ENCODE data around the gene EARS2. TPM values are rescaled to one million over a fixed set of nuclear protein-coding genes. Genes with fewer than 3 reads are reported as not detected.

EARS2 gene
- polyA plus RNA-seq, 3 donors, result 28.4 to 35.4 (median 33.4) TPM

DNA sequence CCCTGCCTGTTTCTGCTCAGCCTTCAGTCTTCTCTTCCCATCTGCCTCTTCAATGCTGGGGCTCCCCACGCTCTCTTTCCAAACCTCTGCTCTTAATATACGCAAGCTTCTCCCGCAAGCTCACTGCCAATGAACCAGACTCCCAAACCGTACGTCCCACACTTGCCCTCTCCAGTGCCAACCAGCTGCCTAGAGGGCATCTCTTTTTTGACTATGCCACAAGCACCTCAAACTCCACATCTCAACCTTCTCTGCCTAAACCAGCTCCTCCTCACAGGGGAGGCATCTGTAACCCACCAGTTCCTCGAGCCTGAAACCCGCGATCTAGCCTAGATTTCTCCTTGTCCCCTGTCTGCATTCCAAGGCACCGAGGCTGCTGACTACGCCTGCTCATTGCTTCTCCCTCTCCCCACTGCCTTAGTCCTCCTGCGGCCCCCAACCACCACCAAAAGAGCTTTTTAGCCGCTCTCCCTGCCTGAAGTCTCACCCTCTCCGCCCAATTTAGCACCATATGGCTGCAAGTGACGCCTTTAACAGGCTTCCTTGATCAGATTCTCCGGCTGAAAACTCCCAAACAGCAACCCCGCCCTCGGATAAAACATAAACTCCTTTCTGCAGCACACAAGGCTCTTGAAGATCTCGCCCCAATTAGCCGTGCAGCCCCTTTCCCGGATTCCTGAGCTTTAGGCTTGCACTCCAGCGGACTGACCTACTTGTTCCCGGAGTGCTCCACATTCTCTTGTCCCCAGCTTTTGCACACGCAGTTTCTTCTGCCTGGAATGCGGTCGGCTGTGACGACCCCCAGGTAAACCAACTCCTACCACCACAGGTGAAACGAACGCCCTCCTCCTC is 48.3 kb downstream of the EARS2 start:
- DNase-seq, result no peak

DNA sequence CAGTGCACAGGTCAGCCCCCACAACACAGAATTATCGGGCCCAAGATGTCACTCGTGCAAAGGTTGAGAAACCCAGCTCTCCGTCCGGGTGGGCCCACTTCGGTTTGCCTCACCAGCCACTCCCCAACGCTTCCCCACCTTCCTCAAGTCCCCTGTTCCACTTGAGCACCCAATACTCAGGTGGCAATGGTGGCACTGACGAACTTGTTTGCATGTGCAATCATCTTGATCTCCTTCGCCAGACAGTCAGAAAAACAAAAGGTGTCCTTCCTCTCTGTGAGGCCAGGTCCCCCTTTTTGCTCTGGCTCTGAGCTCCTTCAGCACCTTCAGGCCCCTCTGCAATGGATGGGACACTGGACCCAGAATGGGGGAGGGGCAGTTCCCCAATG is 50.5 kb downstream of the EARS2 start:
- DNase-seq, result no peak

- no peak for DNase-seq
These were observed 51.2 kb downstream of the EARS2 start for GRCh38 chr16:23505671-23506605.

- no peak for DNase-seq
These were observed 51.9 kb downstream of the EARS2 start for GRCh38 chr16:23505180-23505665.

DNA sequence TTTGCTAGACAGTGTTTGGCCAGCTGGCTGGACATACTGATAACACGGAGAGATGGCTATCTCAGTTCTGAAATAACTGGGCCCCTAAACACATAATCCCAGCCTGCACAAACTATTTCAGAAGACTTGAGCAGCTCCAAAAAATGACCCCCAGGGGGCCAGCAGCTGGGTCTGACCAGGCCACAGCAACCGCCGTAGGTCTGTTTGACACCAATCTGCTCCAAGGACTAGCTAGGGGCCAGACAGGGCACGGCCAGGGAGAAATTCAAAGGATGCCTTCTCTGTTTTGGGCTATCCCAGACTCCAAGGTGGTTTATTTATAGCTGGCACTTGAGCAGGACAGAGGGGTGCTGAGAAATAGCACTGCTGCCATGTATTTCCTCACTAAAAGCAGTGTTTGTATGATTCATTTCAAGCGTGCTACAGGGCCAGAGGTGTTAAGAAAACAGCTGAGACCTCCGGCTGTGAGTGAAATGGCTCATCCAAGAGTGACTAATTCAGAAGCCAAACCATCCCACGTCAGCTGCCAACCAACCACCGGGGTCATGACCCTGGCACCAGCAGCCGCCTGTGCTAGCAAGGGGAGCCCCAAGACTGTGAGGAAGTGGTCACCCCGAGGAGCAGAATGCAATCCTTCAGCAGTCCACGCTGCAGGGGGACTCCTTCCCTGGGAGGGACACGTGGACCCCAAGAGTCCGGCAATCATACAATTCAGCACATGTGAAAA is 52.5 kb downstream of the EARS2 start:
- DNase-seq, result no peak

GRCh38 chr16:23504076-23504452 is 53.1 kb downstream of the EARS2 start:
- DNase-seq, result no peak

DNA sequence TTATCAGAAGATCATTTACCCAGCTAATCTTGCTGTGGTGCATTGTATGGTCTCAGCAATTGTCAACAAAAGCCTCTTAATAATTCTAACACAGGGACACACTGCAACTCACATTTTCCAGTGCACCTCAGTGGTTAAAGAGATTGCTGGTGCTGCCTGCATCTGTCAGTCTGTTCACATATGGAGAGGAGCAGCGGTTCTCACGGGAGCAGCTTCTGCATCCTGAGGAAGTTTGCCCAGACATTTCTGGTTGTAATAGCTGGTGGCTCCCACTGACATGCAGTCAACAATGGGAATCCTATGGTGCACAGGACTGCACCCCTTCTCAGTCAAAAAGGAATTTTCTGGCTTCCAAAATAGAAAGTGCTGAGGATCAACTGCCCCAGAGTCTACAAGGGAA is 54.7 kb downstream of the EARS2 start:
- no peak for DNase-seq

GRCh38 chr16:23501291-23501690 is 55.9 kb downstream of the EARS2 start:
- DNase-seq, result no peak

GRCh38 chr16:23500862-23501225 is 56.3 kb downstream of the EARS2 start:
- DNase-seq, result no peak

DNA sequence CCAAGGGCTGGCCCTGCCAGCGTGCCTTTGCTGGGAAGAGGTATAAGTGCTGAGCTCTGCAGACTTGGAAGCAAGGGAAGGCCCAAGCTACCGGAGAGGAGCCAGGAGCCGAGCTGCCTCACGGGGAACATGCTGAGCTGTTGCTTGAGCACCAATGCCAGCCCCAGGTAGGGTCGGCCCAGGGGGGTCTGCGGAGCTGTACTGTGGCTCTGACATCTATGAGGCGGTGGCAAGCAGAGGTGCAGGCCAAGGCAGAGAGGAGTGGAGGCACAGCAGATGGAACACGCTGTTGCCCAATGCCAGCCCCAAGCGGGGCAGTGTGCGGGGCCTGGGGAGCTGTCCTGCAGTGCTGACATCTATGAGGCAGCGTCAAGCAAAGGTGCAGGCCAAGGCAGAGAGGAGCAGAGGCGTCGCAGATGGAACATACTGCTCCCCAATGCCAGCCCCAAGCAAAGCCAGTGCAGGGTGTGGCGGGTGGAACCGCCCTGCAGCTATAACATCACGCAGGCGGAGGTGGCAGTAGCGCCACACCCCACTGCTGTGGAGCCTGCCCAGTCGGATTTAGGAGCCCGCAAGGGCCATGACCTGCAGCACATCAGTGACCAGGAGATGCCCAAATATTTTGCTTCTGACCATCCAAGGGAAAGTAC is 56.8 kb downstream of the EARS2 start:
- DNase-seq, result no peak

DNA sequence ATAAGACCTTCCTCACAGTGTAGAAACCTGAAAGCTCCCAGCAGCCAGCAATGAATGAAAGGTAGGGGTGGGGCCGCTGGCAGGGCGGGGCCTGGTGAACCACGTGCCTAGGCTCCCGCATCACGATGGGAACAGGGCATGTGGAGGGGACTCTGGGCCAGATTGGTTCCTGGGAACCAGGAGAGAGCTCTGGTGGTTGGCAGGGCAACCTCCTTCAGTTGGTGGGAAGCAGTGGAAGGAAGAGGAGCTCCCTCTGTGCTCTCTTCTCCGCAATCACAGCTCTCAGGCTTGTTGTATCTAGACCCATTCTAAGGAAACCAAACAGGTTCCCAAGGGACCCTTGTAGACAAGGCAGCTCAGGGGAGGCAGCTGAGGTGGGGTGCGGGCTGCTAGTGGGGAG is 57.3 kb downstream of the EARS2 start:
- DNase-seq, result no peak

- DNase-seq, result no peak
These were observed 58.3 kb downstream of the EARS2 start for GRCh38 chr16:23498863-23499262.

GRCh38 chr16:23497543-23497868 is 59.6 kb downstream of the EARS2 start:
- DNase-seq, result no peak

- no peak for DNase-seq
These were observed 60.2 kb downstream of the EARS2 start for GRCh38 chr16:23496821-23497542.

GRCh38 chr16:23495671-23496070 is 61.5 kb downstream of the EARS2 start:
- DNase-seq, result no peak

DNA sequence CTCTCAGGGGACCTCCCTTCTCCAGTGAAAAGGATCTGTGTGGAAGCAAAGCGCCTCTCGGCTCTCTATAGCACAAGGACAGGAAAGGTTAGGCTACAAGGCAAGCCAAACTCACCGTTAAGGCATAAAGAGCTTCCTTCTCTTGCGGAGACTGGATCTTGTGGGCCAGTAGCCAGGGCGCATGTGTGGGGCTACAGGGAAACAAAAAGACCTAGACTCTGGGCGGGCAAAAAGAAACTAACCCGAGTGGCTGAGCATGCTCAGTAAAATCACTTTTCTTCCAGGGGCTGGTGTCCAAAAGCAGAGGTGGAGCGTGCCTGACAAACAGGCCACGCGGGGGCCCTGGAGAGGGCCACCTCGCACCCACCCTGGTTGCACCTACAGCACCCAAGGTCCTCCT is 63.0 kb downstream of the EARS2 start:
- no peak for DNase-seq

- no peak for DNase-seq
These were observed 65.4 kb downstream of the EARS2 start for GRCh38 chr16:23491490-23492391.

DNA sequence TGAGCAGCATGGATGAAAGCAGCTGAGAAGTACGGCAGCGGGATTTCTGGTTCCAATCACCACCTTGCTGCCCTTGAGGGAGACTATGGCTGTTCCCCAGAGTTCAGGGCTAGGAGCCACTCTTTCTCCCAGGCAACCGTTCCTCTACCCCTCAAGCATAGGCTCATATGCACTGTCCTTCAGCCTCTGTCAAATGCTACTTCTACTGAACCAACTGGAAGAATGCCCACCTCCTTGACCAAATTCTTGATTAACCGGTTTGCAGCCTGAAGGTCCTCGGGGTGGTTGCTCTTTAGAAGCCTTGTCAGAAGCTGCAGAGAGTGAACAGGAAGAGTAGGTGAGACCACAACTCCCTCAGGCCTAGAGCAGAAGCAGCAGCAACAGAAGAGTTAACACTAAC is 70.7 kb downstream of the EARS2 start:
- no peak for DNase-seq

DNA sequence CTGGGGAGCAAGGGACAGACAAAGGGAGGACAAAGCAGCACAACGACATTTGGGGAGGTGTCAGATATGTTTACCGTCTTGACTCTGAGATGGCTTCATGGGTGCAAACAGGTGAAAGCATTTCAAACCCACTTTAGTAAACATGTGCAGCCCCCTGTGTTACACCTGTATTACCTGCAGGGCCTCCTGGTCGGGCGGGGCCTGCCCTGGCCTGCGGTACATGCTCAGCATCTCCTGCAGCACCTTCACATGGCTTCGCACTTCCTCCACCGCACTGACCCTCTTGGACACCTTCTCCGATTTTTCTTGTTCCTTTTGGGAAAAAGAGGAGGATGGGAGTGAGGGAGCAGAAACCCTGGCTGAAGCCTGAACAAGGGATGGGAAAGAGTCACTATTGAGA is 71.3 kb downstream of the EARS2 start:
- DNase-seq, result no peak

- DNase-seq, result no peak
These were observed 71.9 kb downstream of the EARS2 start for GRCh38 chr16:23485257-23485614.
